K562 (cell line): ENCODE results near the gene ZKSCAN3. TPM values are rescaled to one million over a fixed set of nuclear protein-coding genes. Genes with fewer than 3 reads are reported as not detected.

Experiments used
- ATAC-seq: fragments of 200-7000 bp; cut with Tn5 transposase; 3 replicates; pipeline ENCODE4 v1.9.1; 2020; ENCODE audit warnings: moderate library complexity
- BruUV-seq: library from RNA; stranded (reverse); fragments of 400-500 nt; replicated peaks from 2 replicates; lab custom pipeline; 2021; lab: Mats Ljungman, UMichigan
- CTCF ChIA-PET: fragments of 300-600 bp; formaldehyde crosslinking; extraction: SDS; loops from one replicate; lab custom pipeline; 2021; ENCODE audit warnings: low intra/inter-chr PET ratio; lab: Yijun Ruan, JAX
- POLR2A ChIA-PET: fragments of 300-600, 350-650 bp; sonication (Branson Sonifier 250); formaldehyde crosslinking; extraction: SDS; loops from one replicate; lab custom pipeline; 2021; ENCODE audit warnings: antibody characterized with exemption, inconsistent platforms; lab: Yijun Ruan, JAX
- DNase-seq, 4 experiments: peaks; one replicate each; pipeline versions ENCODE4 v3.0.0 to v3.0.0-alpha.2; 2011 to 2018; ENCODE audit warnings: low spot score in 3 of 4, mixed read lengths in 3 of 4; ENCODE audit errors: extremely low read depth in 1 of 4
- FAIRE-seq: peaks from 2 replicates; lab custom pipeline; 2011; peaks lifted over from hg19 to GRCh38; lab: Jason Lieb, UNC
- H2AFZ ChIP-seq: 2 replicates; pipeline ENCODE4 v1.6.0; 2011; ENCODE audit warnings: low read depth, low read length, control low read depth, inconsistent platforms
- H3K27ac ChIP-seq: fragments of 200-600 bp; 3 replicates; pipeline ENCODE4 v1.8.0; 2011; ENCODE audit warnings: low read depth, mild to moderate bottlenecking, control low read depth, inconsistent platforms, low read length, moderate library complexity, mixed read lengths; ENCODE audit errors: extremely low read depth
- H3K27me3 ChIP-seq, 2 experiments: fragments of 300-600 bp in 1 of 2; 2 replicates in 1 of 2; 3 replicates in 1 of 2; pipeline versions ENCODE4 v1.6.0 to v1.8.0; 2011; ENCODE audit warnings: inconsistent platforms in 2 of 2, low read length in 2 of 2, mild to moderate bottlenecking in 1 of 2, mixed read lengths in 1 of 2, moderate library complexity in 1 of 2; ENCODE audit not compliant: control insufficient read depth in 2 of 2, insufficient read depth in 2 of 2
- H3K36me3 ChIP-seq: fragments of 300-600 bp; 3 replicates; pipeline ENCODE4 v1.8.0; 2011; ENCODE audit warnings: mild to moderate bottlenecking, low read length, inconsistent platforms; ENCODE audit not compliant: control insufficient read depth, insufficient read depth
- H3K4me1 ChIP-seq, 2 experiments: fragments of 200-600 bp in 1 of 2; replicated peaks in 1 of 2; 2 replicates in 1 of 2; 3 replicates in 1 of 2; pipeline versions ENCODE4 v1.5.1 to v1.8.0; 2011; ENCODE audit warnings: inconsistent platforms in 2 of 2, low read length in 2 of 2, mild to moderate bottlenecking in 1 of 2, mixed read lengths in 1 of 2, moderate library complexity in 1 of 2; ENCODE audit not compliant: control insufficient read depth in 2 of 2, insufficient read depth in 2 of 2
- H3K4me2 ChIP-seq: 2 replicates; pipeline ENCODE4 v1.6.1; 2011; ENCODE audit warnings: low read length, control low read depth, inconsistent platforms, mixed read lengths; ENCODE audit not compliant: insufficient read depth
- H3K4me3 ChIP-seq: fragments of 200-600 bp; sonication (generic), shearing (Covaris generic); 2 replicates; pipeline ENCODE4 v1.5.1; 2016; ENCODE audit warnings: control low read depth, inconsistent platforms
- H3K79me2 ChIP-seq: fragments of 200-600 bp; 3 replicates; pipeline ENCODE4 v1.8.0; 2011; ENCODE audit warnings: low read length, inconsistent platforms; ENCODE audit not compliant: control insufficient read depth, insufficient read depth
- H3K9ac ChIP-seq, 2 experiments: 2 replicates each; pipeline versions ENCODE4 v1.6.0 to v1.6.1; 2011; ENCODE audit warnings: low read depth in 2 of 2, low read length in 2 of 2, control low read depth in 1 of 2, inconsistent platforms in 1 of 2, mild to moderate bottlenecking in 1 of 2, mixed read lengths in 1 of 2; ENCODE audit not compliant: insufficient read depth in 1 of 2
- H3K9me1 ChIP-seq: one replicate; pipeline ENCODE4 v1.6.0; 2011; ENCODE audit warnings: inconsistent platforms, mild to moderate bottlenecking, low read length, moderate library complexity; ENCODE audit not compliant: control insufficient read depth, insufficient read depth
- H3K9me3 ChIP-seq: replicated peaks from 2 replicates; pipeline ENCODE4 v1.5.1; 2011; ENCODE audit warnings: low read depth, low read length, inconsistent platforms; ENCODE audit not compliant: control insufficient read depth, insufficient read depth
- H4K20me1 ChIP-seq: replicated peaks from 2 replicates; pipeline ENCODE4 v1.6.1; 2011; ENCODE audit warnings: low read length, inconsistent platforms, mixed read lengths; ENCODE audit not compliant: control insufficient read depth, insufficient read depth
- ARNT ChIP-seq, 2 experiments: fragments of 450-650 bp; IDR thresholded peaks; 2 replicates each; pipeline ENCODE4 v1.6.1; 2016; ENCODE audit warnings: mild to moderate bottlenecking in 1 of 2
- ASH1L ChIP-seq: fragments of 450-650 bp; IDR thresholded peaks from 2 replicates; pipeline ENCODE4 v1.6.1; 2018; ENCODE audit warnings: borderline replicate concordance, mild to moderate bottlenecking, low read depth; ENCODE audit not compliant: partially characterized antibody
- CAMTA2 ChIP-seq: fragments of 250-450 bp; sonication (Bioruptor Pico); conservative IDR thresholded peaks from 2 replicates; pipeline ENCODE4 v1.5.1; 2022
- CBFA2T3 ChIP-seq: fragments of 450-650 bp; IDR thresholded peaks from 2 replicates; pipeline ENCODE4 v1.6.1; 2017
- E2F5 ChIP-seq: sonication (generic); formaldehyde crosslinking; IDR thresholded peaks from 2 replicates; pipeline ENCODE4 v1.8.0; 2022; ENCODE audit warnings: mild to moderate bottlenecking, missing genetic modification reagents
- ETS2 ChIP-seq: IDR thresholded peaks from 2 replicates; pipeline ENCODE4 v1.6.1; 2016; ENCODE audit warnings: borderline replicate concordance, missing genetic modification characterization, mild to moderate bottlenecking, moderate library complexity, missing compliant biosample characterization; ENCODE audit not compliant: poor library complexity, severe bottlenecking
- GTF2A2 ChIP-seq: IDR thresholded peaks from 2 replicates; pipeline ENCODE4 v1.6.1; 2016; ENCODE audit warnings: mild to moderate bottlenecking, missing genetic modification characterization, missing compliant biosample characterization
- MXD1 ChIP-seq: fragments of 250-450 bp; sonication (Bioruptor Pico); IDR thresholded peaks from 2 replicates; pipeline ENCODE4 v1.8.0; 2021; ENCODE audit warnings: borderline replicate concordance, mild to moderate bottlenecking, moderate library complexity; ENCODE audit not compliant: poor library complexity, severe bottlenecking
- PHB2 ChIP-seq: fragments of 450-650 bp; IDR thresholded peaks from 2 replicates; pipeline ENCODE4 v1.6.1; 2017; ENCODE audit warnings: low read depth
- PTBP1 ChIP-seq: fragments of 200-400 bp; formaldehyde crosslinking; IDR thresholded peaks from 2 replicates; pipeline ENCODE4 v1.6.1; 2017; ENCODE audit warnings: low read depth, low read length
- RFX1 ChIP-seq: fragments of 450-650 bp; IDR thresholded peaks from 2 replicates; pipeline ENCODE4 v1.6.1; 2016; ENCODE audit warnings: mild to moderate bottlenecking, moderate library complexity
- TOE1 ChIP-seq, 2 experiments: fragments of 450-650 bp in 1 of 2; sonication (generic) in 1 of 2; formaldehyde crosslinking in 1 of 2; IDR thresholded peaks; 2 replicates each; pipeline versions ENCODE4 v1.7.1 to v1.8.0; 2016 to 2022; ENCODE audit warnings: borderline replicate concordance in 2 of 2, mild to moderate bottlenecking in 2 of 2, antibody characterized with exemption in 1 of 2, inconsistent platforms in 1 of 2, low read depth in 1 of 2, missing genetic modification reagents in 1 of 2, moderate library complexity in 1 of 2
- TRIM24 ChIP-seq, 2 experiments: fragments of 450-650 bp; IDR thresholded peaks; 2 replicates each; pipeline ENCODE4 v1.6.1; 2016
- XRCC4 ChIP-seq: IDR thresholded peaks from one replicate; pipeline ENCODE4 v1.6.1; 2011; ENCODE audit not compliant: insufficient read depth, insufficient read length; ENCODE audit errors: extremely low read depth
- ZNF282 ChIP-seq: sonication (generic); formaldehyde crosslinking; IDR thresholded peaks from 2 replicates; pipeline ENCODE4 v1.8.1; 2023; ENCODE audit warnings: missing genetic modification reagents
- ZNF431 ChIP-seq: sonication (generic); formaldehyde crosslinking; IDR thresholded peaks from 2 replicates; pipeline ENCODE4 v1.8.0; 2022; ENCODE audit warnings: mild to moderate bottlenecking, missing genetic modification reagents
- ZNF57 ChIP-seq: fragments of 450-650 bp; formaldehyde crosslinking; IDR thresholded peaks from 2 replicates; pipeline ENCODE4 v1.4.0; 2020; ENCODE audit warnings: mild to moderate bottlenecking, moderate library complexity
- ZNF668 ChIP-seq: fragments of 250-450 bp; sonication (Bioruptor Pico); IDR thresholded peaks from 2 replicates; pipeline ENCODE4 v1.8.0; 2022; ENCODE audit warnings: mild to moderate bottlenecking, inconsistent platforms
- WGBS: fragments of 100-300 bp; shearing (Covaris generic); methylation state at CpG from one replicate; pipeline ENCODE4 v1.1.6; 2016; ENCODE audit warnings: low coverage, mixed read lengths; ENCODE audit not compliant: insufficient coverage; ENCODE audit errors: missing lambda C conversion rate; 5-methylcytosine and 5-hydroxymethylcytosine counted together
- in situ Hi-C: fragments of 300-500 bp; cut with MboI; formaldehyde crosslinking; loops from 4 replicates; pipeline ENCODE4 v1.15.0; 2018; ENCODE audit warnings: inconsistent platforms, mixed read lengths
- intact Hi-C: fragments of 100-400 bp; cut with micrococcal nuclease; formaldehyde crosslinking; loops from 2 replicates; pipeline ENCODE4 v1.14.2; 2022
- polyA plus RNA-seq, 8 experiments: library from polyadenylated mRNA; depleted of rRNA in 4 of 8; stranded (reverse) in 5 of 8; unstranded in 3 of 8; fragments of >200 nt; fragmentation: Nextera tagmentation in 2 of 8; fragmentation: Illumina TruSeq in 1 of 8; extraction: Ambion mirVana in 2 of 8; extraction: Trizol in 1 of 8; gene quantifications; 2 replicates each; pipeline versions ENCODE4 v1.2.1 to v1.2.3, GENCODE V29; 2011 to 2014; ENCODE audit warnings: inconsistent platforms in 1 of 8, missing spikeins in 1 of 8
- total RNA-seq, 7 experiments: library from RNA; depleted of rRNA in 6 of 7; stranded (reverse); fragments of >200 nt in 6 of 7; fragmentation: Illumina TruSeq in 2 of 7; extraction: Trizol in 2 of 7; gene quantifications; 2 replicates each; pipeline versions ENCODE4 v1.2.1 to v1.2.3, GENCODE V29; 2011 to 2021; ENCODE audit warnings: low replicate concordance in 1 of 7
- TF ChIP-seq, protein P1 (sequence below): fragments of 450-650 bp; IDR thresholded peaks from 2 replicates; pipeline ENCODE4 v1.6.1; 2016; ENCODE audit warnings: antibody characterized with exemption
- TF ChIP-seq, protein P2 (sequence below), 2 experiments: fragments of 450-650 bp; IDR thresholded peaks; 2 replicates each; pipeline ENCODE4 v1.6.1; 2016

The ZKSCAN3 gene
- total and polyA plus RNA-seq, 9 of the 15 experiments (the other 6 are each of a cell fraction or from before 2014, with no cell fraction given) = 3.0 to 12.4 (median 10.2) TPM

DNA sequence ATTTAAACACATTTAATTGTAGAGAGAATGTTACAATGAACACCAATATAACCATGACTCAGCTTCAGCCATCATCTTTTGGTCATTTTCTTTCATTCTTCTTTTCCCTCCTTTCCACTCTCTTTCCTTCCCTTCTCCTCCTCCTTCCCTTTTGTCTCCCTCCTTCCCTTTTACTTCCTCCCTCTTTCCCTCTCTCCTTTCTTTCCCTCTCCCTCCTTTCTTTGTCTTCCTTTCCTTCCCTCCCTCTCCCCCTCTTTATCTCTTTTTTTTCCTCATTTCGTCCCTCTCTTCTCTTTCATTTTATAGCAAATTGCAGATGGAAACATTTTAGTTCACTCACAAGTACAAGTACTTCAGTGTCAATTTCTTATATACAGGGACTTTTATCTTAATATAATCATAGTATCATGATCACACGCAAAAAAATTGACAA is 1.8 kb downstream of the ZKSCAN3 start:
- Histone ChIP-seq H3K9me3 (no peaks in the 10 kb centered on the region), H3K36me3 (peaks cover 11% of the 10 kb centered on the region; the same call in 2 of the 3 replicates), H3K79me2 (peaks cover 67% of the 10 kb centered on the region), H3K4me1 (peaks cover 35 to 51% of the 10 kb centered on the region in 2 experiments), H3K4me3 (peak overlapping the region; percentile 68), H3K9ac (peak overlapping the region; percentile 82 to 84; a peak in 3 of 4 replicates), H3K27me3 (no peaks in the 10 kb centered on the region; a peak in 1 of 5 replicates), H3K4me2 (peak overlapping the region; percentile 92), H4K20me1 (no peaks in the 10 kb centered on the region), H2AFZ (peak overlapping the region; percentile 94; the same call in 1 of the 2 replicates), H3K9me1 (no peaks in the 10 kb centered on the region), H3K27ac (peak overlapping the region; percentile 86)
- intact Hi-C loops (loop anchor here (5.0 to 10.0 kb wide), 2 partner anchors 84 to 517 kb away; partner anchors contain the start of gene ZSCAN26), in situ Hi-C loops (no loop called here)
- no peak for ATAC-seq
- no peak for FAIRE-seq
- BruUV-seq = no TSS peak
- ChIA-PET POLR2A (interaction anchor here (0.6 to 2.1 kb wide), 5 partner anchors 14 to 215 kb away, joined by 3 to 11 read pairs (median 4); no protein-coding TSS in a partner anchor), CTCF (interaction anchor here (1.0 kb wide), 1 partner anchor 99 kb away, joined by 3 read pairs; the partner anchor contains the start of gene ZKSCAN4)
- DNase-seq = no peak
- WGBS = 5% methylated on average over 2 of the region's 2 CpGs
- peak; percentile 48 to 91; a peak in 2 of 4 replicates for TF ChIP-seq ARNT (IDR thresholded peaks at IDR 0.05)
- TF ChIP-seq RFX1 = no peak
- TF ChIP-seq ZNF57 = no peak
- no peak for TF ChIP-seq CBFA2T3
- TF ChIP-seq PTBP1 = no peak
- peak; percentile 66 for TF ChIP-seq ASH1L
- TF ChIP-seq PHB2 = peak; percentile 69
- no peak for TF ChIP-seq MXD1 (CRISPR knock-in tag)
- no peak for TF ChIP-seq CAMTA2
- TF ChIP-seq TRIM24 (IDR thresholded peaks at IDR 0.05) = peak; percentile 50 to 66; a peak in 3 of 4 replicates
- no peak for TF ChIP-seq ZNF668 (CRISPR knock-in tag)
- no peak for TF ChIP-seq GTF2A2 (tag)
- no peak for TF ChIP-seq ZNF431 (CRISPR knock-in tag)
- TF ChIP-seq, protein P1, sequence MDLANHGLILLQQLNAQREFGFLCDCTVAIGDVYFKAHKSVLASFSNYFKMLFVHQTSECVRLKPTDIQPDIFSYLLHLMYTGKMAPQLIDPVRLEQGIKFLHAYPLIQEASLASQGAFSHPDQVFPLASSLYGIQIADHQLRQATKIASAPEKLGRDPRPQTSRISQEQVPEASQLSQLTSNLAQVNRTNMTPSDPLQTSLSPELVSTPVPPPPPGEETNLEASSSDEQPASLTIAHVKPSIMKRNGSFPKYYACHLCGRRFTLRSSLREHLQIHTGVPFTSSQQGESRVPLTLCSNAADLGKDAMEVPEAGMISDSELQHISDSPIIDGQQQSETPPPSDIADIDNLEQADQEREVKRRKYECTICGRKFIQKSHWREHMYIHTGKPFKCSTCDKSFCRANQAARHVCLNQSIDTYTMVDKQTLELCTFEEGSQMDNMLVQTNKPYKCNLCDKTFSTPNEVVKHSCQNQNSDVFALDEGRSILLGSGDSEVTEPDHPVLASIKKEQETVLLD = peak; percentile 93
- TF ChIP-seq ETS2 (tag) = no peak
- TF ChIP-seq, protein P2, sequence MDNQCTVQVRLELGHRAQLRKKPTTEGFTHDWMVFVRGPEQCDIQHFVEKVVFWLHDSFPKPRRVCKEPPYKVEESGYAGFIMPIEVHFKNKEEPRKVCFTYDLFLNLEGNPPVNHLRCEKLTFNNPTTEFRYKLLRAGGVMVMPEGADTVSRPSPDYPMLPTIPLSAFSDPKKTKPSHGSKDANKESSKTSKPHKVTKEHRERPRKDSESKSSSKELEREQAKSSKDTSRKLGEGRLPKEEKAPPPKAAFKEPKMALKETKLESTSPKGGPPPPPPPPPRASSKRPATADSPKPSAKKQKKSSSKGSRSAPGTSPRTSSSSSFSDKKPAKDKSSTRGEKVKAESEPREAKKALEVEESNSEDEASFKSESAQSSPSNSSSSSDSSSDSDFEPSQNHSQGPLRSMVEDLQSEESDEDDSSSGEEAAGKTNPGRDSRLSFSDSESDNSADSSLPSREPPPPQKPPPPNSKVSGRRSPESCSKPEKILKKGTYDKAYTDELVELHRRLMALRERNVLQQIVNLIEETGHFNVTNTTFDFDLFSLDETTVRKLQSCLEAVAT (IDR thresholded peaks at IDR 0.05) = peak; percentile 97 to 98
- TF ChIP-seq TOE1 (IDR thresholded peaks at IDR 0.05; ENCODE audit: borderline replicate concordance) = peak; percentile 78
- no peak for TF ChIP-seq TOE1 (CRISPR knock-in tag; IDR thresholded peaks at IDR 0.05; ENCODE audit: borderline replicate concordance, low read depth)
- TF ChIP-seq XRCC4 = no peak
- no peak for TF ChIP-seq ZNF282 (CRISPR knock-in tag)
- TF ChIP-seq E2F5 (CRISPR knock-in tag) = no peak
